A673 (cell line): ENCODE results near the gene TLE3. TPM values are rescaled to one million over a fixed set of nuclear protein-coding genes. Genes with fewer than 3 reads are reported as not detected.

Experiments
- BruUV-seq: library from RNA; stranded (reverse); fragments of 400-500 nt; replicated peaks from 2 replicates; lab custom pipeline; 2021; lab: Mats Ljungman, UMichigan
- CTCF ChIA-PET: fragments of 300-600 bp; sonication (Branson Sonifier 250); formaldehyde crosslinking; loops from one replicate; lab custom pipeline; 2022; ENCODE audit warnings: antibody characterized with exemption; lab: Charles Lee
- POLR2A ChIA-PET: fragments of 300-600 bp; sonication (Branson Sonifier 250); formaldehyde crosslinking; loops from one replicate; lab custom pipeline; 2022; ENCODE audit warnings: antibody characterized with exemption; ENCODE audit not compliant: low non-redundant PET; lab: Charles Lee
- DNase-seq: peaks from one replicate; pipeline ENCODE4 v3.0.0-alpha.2; 2015; ENCODE audit warnings: low spot score
- H3K27ac ChIP-seq: fragments of 200-600 bp; sonication (generic); 2 replicates; pipeline ENCODE4 v1.5.1; 2016; ENCODE audit warnings: mixed run types, low read depth, mild to moderate bottlenecking, mixed read lengths, antibody characterized with exemption, low read length; ENCODE audit not compliant: poor library complexity, severe bottlenecking
- H3K27me3 ChIP-seq: fragments of 200-600 bp; sonication (generic); replicated peaks from 2 replicates; pipeline ENCODE4 v1.6.1; 2017; ENCODE audit warnings: mixed run types, low read depth, mild to moderate bottlenecking, mixed read lengths, antibody characterized with exemption, low read length; ENCODE audit not compliant: insufficient read depth, poor library complexity
- H3K36me3 ChIP-seq: fragments of 200-600 bp; sonication (generic); 2 replicates; pipeline ENCODE4 v1.6.1; 2016; ENCODE audit warnings: mixed run types, mild to moderate bottlenecking, mixed read lengths, antibody characterized with exemption, low read length; ENCODE audit not compliant: insufficient read depth, poor library complexity, severe bottlenecking
- H3K4me1 ChIP-seq: fragments of 200-600 bp; sonication (generic); 2 replicates; pipeline ENCODE4 v1.6.1; 2017; ENCODE audit warnings: mixed run types, mild to moderate bottlenecking, mixed read lengths, antibody characterized with exemption, low read length; ENCODE audit not compliant: insufficient read depth, poor library complexity, severe bottlenecking
- H3K4me3 ChIP-seq: fragments of 200-600 bp; sonication (generic); 2 replicates; pipeline ENCODE4 v1.5.1; 2016; ENCODE audit warnings: low read depth, mixed run types, mild to moderate bottlenecking, mixed read lengths, low read length; ENCODE audit not compliant: poor library complexity, severe bottlenecking
- H3K9me3 ChIP-seq: fragments of 200-600 bp; sonication (generic); 2 replicates; pipeline ENCODE4 v1.6.1; 2016; ENCODE audit warnings: mixed run types, low read depth, mild to moderate bottlenecking, mixed read lengths, antibody characterized with exemption, low read length; ENCODE audit not compliant: poor library complexity, severe bottlenecking
- CTCF ChIP-seq: fragments of 300-800, 200-600 bp; sonication (generic); conservative IDR thresholded peaks from 2 replicates; pipeline ENCODE4 v1.5.1; 2017; ENCODE audit warnings: low read depth, mild to moderate bottlenecking, antibody characterized with exemption, low read length, moderate library complexity, mixed read lengths
- EZH2 ChIP-seq: fragments of 200-600 bp; sonication (generic); IDR thresholded peaks from 2 replicates; pipeline ENCODE4 v1.6.1; 2017; ENCODE audit warnings: borderline replicate concordance, low read depth, mild to moderate bottlenecking, mixed read lengths, antibody characterized with exemption, low read length; ENCODE audit not compliant: poor library complexity, severe bottlenecking
- intact Hi-C: fragments of 100-400 bp; cut with micrococcal nuclease; formaldehyde crosslinking; loops from one replicate; pipeline ENCODE4 v1.10.0; 2022; ENCODE audit not compliant: unreplicated experiment
- total RNA-seq: library from RNA; stranded (reverse); gene quantifications from 2 replicates; pipeline ENCODE4 v1.2.3, GENCODE V29; 2021

TLE3 gene
- total RNA-seq, 1 experiment from 2014 or later = 90.4 TPM

- no TSS peak for BruUV-seq
- ChIA-PET POLR2A (no interaction called here), CTCF (no interaction called here)
- H3K27ac ChIP-seq = no peak overlapping the region
- no peaks in the 10 kb centered on the region for H3K9me3 ChIP-seq
- no peak for TF ChIP-seq CTCF
- no peak for TF ChIP-seq EZH2
- H3K27me3 ChIP-seq = no peaks in the 10 kb centered on the region
- intact Hi-C loops = no loop called here
- no peaks in the 10 kb centered on the region for H3K36me3 ChIP-seq
- no peak overlapping the region for H3K4me3 ChIP-seq
- no peaks in the 10 kb centered on the region for H3K4me1 ChIP-seq
- DNase-seq = no peak
Observed at GRCh38 chr15:70128414-70129140, 30.9 kb upstream of the TLE3 start.

- Histone ChIP-seq H3K9me3 (no peaks in the 10 kb centered on the region), H3K4me3 (no peak overlapping the region), H3K36me3 (no peaks in the 10 kb centered on the region), H3K27me3 (no peaks in the 10 kb centered on the region), H3K4me1 (no peaks in the 10 kb centered on the region), H3K27ac (no peak overlapping the region)
- no peak for DNase-seq
- TF ChIP-seq EZH2 = no peak
- no peak for TF ChIP-seq CTCF
- intact Hi-C loops = no loop called here
- POLR2A ChIA-PET = no interaction called here
- no TSS peak for BruUV-seq
- CTCF ChIA-PET = no interaction called here
Observed at GRCh38 chr15:70127770-70128413, 30.2 kb upstream of the TLE3 start.

DNA sequence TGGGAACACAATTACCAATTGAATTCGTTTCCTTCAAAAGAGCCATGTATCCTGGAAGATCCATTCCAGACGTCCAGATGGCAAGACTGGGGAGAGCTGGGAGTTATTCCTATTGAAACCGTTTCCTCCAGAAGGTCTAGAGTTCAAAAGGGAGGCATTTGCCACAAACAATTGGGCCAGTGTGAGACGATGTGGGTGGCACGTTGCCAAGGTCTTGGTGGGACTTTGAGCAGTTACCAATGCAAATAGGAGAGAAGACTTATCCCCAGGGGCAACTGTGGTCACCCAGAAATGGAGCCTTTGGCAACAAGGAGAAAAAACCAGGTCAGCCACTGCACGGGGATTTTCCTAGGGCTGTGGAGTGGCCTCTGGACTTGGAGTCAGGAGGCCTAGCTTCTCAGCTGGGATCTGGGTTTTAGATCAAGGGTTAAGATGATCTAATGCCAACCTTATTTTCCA is 29.6 kb upstream of the TLE3 start:
- POLR2A ChIA-PET = no interaction called here
- H3K4me1 ChIP-seq = no peaks in the 10 kb centered on the region
- intact Hi-C loops = no loop called here
- CTCF ChIA-PET = no interaction called here
- H3K27me3 ChIP-seq = no peaks in the 10 kb centered on the region
- H3K4me3 ChIP-seq = no peak overlapping the region
- no peak for TF ChIP-seq CTCF
- H3K27ac ChIP-seq = no peak overlapping the region
- no peaks in the 10 kb centered on the region for H3K9me3 ChIP-seq
- no TSS peak for BruUV-seq
- no peak for DNase-seq
- H3K36me3 ChIP-seq = no peaks in the 10 kb centered on the region
